ENCODE results near the gene FURIN. TPM values are rescaled to one million over a fixed set of nuclear protein-coding genes. Genes with fewer than 3 reads are reported as not detected.

FURIN gene
- total RNA-seq, 1 donor from 2014 or later = 143 TPM

DNA sequence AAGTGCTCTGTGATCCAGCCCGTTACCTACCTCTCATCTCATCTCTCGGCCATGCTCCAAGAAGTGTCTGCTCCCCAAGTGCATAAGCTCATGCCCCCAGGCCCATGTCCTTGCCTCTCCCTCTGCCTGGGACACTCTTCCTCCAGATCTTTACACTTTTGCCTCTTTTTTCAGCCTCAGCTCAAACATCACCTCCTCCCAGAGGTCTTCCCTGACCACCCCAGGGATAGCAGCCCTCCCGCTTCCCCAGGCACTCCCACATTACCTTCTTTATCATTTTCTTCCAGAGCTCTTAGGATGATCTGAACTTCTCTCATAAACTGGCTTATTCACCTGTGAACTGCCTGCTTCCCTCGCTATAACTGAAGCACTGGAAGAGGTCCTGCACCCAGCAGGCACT is 2.7 kb upstream of the FURIN start:
- peaks cover 34% of the 10 kb centered on the region for H3K4me1 Mint-ChIP-seq (ENCODE audit: unreplicated experiment)
- H3K36me3 Mint-ChIP-seq (ENCODE audit: low read depth, unreplicated experiment) = peaks cover 2% of the 10 kb centered on the region
- no peak for DNase-seq (ENCODE audit: low spot score)
- H3K27me3 Mint-ChIP-seq (ENCODE audit: unreplicated experiment) = peaks cover 10% of the 10 kb centered on the region
- H3K4me3 Mint-ChIP-seq (ENCODE audit: unreplicated experiment) = no peak overlapping the region
- TF ChIP-seq, protein P1, sequence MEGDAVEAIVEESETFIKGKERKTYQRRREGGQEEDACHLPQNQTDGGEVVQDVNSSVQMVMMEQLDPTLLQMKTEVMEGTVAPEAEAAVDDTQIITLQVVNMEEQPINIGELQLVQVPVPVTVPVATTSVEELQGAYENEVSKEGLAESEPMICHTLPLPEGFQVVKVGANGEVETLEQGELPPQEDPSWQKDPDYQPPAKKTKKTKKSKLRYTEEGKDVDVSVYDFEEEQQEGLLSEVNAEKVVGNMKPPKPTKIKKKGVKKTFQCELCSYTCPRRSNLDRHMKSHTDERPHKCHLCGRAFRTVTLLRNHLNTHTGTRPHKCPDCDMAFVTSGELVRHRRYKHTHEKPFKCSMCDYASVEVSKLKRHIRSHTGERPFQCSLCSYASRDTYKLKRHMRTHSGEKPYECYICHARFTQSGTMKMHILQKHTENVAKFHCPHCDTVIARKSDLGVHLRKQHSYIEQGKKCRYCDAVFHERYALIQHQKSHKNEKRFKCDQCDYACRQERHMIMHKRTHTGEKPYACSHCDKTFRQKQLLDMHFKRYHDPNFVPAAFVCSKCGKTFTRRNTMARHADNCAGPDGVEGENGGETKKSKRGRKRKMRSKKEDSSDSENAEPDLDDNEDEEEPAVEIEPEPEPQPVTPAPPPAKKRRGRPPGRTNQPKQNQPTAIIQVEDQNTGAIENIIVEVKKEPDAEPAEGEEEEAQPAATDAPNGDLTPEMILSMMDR (IDR thresholded peaks at IDR 0.05; ENCODE audit: unreplicated experiment) = no peak
- H3K9me3 Mint-ChIP-seq (ENCODE audit: unreplicated experiment) = no peaks in the 10 kb centered on the region
- no peak overlapping the region for H3K27ac Mint-ChIP-seq (ENCODE audit: unreplicated experiment)

DNA sequence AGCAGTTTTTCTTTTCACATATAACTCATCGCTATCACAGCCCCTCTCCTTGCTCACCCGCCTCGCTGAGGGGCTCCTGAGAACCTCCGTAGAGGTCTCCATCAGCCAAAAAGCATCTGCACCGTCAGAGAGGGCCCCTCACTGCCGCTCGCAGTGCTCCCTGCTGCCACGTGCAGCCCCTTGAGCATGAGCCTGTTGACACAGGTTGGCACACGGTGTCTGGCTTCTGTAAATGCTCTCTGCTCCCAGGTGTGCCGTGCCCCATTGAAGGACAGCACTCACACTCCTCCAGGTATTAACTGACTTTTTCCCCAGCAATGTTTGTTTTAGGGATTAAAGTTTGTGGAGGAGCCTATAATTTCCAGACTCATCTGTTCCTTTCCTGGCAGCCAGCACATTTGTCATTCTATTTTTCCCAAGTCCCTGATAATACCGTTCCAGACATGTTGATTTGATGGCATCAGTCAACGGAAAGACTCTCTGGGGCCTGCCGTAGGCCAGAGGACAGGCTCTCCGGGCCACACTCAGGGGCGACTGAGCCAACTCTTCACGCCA is 2.1 kb upstream of the FURIN start:
- TF ChIP-seq, protein P1 (IDR thresholded peaks at IDR 0.05; ENCODE audit: unreplicated experiment) = no peak
- H3K27me3 Mint-ChIP-seq (ENCODE audit: unreplicated experiment) = peaks cover 12% of the 10 kb centered on the region
- DNase-seq (ENCODE audit: low spot score) = no peak
- H3K9me3 Mint-ChIP-seq (ENCODE audit: unreplicated experiment) = no peaks in the 10 kb centered on the region
- H3K4me1 Mint-ChIP-seq (ENCODE audit: unreplicated experiment) = peaks cover 37% of the 10 kb centered on the region
- peaks cover 3% of the 10 kb centered on the region for H3K36me3 Mint-ChIP-seq (ENCODE audit: low read depth, unreplicated experiment)
- H3K27ac Mint-ChIP-seq (ENCODE audit: unreplicated experiment) = no peak overlapping the region
- no peak overlapping the region for H3K4me3 Mint-ChIP-seq (ENCODE audit: unreplicated experiment)

DNA sequence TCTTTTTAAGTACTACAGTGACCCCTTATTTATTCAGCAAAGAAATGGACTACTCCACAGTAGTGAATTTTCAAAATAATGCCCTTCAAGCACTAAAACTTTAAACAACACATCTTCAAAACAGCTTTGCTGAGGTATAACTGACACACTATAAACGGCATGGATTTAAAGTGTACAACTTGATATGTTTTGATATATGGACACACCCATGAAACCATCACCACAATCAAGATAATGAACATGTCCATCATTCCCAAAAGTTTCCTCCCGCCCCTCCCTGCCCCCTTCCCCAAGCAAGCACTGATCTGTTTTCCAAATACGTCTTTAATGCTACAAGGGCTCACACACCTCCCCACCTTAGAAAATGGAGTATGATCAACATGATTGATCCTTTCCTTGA is 1.6 kb upstream of the FURIN start:
- H3K4me3 Mint-ChIP-seq (ENCODE audit: unreplicated experiment) = no peak overlapping the region
- H3K27ac Mint-ChIP-seq (ENCODE audit: unreplicated experiment) = no peak overlapping the region

DNA sequence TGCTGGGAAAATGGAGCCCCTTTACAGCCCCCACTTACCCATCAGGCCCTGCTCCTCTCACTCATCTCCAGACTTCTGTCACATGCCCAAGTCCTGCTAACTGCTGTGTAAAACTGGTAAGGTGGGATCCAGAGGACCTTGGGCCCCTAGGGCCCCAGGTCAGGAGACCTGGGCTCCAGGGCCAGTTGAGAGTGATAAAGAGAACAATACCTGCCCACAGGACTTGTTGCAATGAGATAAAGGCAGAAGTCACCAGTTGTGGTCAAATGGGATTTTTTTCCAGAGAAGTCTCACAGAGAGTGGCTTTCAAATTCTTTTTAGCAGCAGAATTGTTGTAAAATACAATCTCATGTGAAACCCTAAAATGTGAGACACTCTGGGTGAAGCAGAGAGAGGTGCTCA is 753 bp downstream of the FURIN start:
- Mint-ChIP-seq H3K4me1 (ENCODE audit: unreplicated experiment) (peaks cover 53% of the 10 kb centered on the region), H3K9me3 (ENCODE audit: unreplicated experiment) (no peaks in the 10 kb centered on the region), H3K27ac (ENCODE audit: unreplicated experiment) (peak overlapping the region; percentile 91), H3K4me3 (ENCODE audit: unreplicated experiment) (no peak overlapping the region), H3K36me3 (ENCODE audit: low read depth, unreplicated experiment) (peaks cover 7% of the 10 kb centered on the region), H3K27me3 (ENCODE audit: unreplicated experiment) (peaks cover 15% of the 10 kb centered on the region)
- no peak for DNase-seq (ENCODE audit: low spot score)
- TF ChIP-seq, protein P1 (IDR thresholded peaks at IDR 0.05; ENCODE audit: unreplicated experiment) = no peak

More for the DNA sequence above, 1.6 kb upstream of the FURIN start:
- Mint-ChIP-seq H3K9me3 (ENCODE audit: unreplicated experiment) (no peaks in the 10 kb centered on the region), H3K4me1 (ENCODE audit: unreplicated experiment) (peaks cover 37% of the 10 kb centered on the region), H3K36me3 (ENCODE audit: low read depth, unreplicated experiment) (peaks cover 3% of the 10 kb centered on the region), H3K27me3 (ENCODE audit: unreplicated experiment) (peaks cover 12% of the 10 kb centered on the region)
- TF ChIP-seq, protein P1 (IDR thresholded peaks at IDR 0.05; ENCODE audit: unreplicated experiment) = no peak
- DNase-seq (ENCODE audit: low spot score) = no peak

DNA sequence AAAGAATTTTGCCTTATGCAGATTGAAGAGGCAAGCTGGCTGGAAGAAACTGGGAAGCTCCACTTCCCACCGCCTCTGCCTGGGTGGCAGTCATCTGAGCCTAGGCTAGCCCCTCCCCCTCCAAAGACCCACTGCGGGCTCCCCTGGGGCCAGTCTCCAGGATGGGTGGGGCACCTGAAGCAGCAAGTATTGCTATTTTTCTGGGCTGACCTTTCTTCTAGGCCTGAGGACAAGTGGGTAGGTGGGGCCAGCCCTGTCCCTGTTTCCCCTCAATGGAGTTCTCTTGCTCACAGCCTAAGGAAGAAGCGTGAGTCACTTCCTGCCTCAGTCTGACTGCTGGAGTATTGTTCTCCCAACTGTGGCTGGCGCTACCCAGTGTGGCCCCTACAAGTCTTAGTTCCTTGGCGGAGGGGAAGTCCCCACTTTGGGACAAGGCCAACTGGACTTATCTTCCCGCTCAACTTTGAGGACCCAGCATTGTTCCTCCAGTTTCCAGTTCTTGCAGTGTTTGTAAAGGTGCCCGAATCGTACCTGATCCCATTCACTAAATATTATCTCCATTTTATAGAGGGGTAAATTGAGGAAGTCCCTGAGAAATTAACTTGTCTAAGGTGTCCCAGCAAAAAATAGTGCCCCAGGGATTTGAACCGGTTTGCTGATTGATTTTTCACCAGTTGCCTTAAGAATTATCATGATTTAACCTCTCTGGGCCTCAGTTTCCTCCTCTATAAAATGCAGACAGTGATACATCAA is 1.4 kb downstream of the FURIN start:
- peak overlapping the region; percentile 93 for H3K4me3 Mint-ChIP-seq (ENCODE audit: unreplicated experiment)
- H3K27me3 Mint-ChIP-seq (ENCODE audit: unreplicated experiment) = peaks cover 15% of the 10 kb centered on the region

More for the DNA sequence above, 1.4 kb downstream of the FURIN start:
- Mint-ChIP-seq H3K9me3 (ENCODE audit: unreplicated experiment) (no peaks in the 10 kb centered on the region), H3K27ac (ENCODE audit: unreplicated experiment) (peak overlapping the region; percentile 91), H3K36me3 (ENCODE audit: low read depth, unreplicated experiment) (peaks cover 7% of the 10 kb centered on the region), H3K4me1 (ENCODE audit: unreplicated experiment) (peaks cover 53% of the 10 kb centered on the region)
- DNase-seq (ENCODE audit: low spot score) = peak; percentile 54
- TF ChIP-seq, protein P1 (IDR thresholded peaks at IDR 0.05; ENCODE audit: unreplicated experiment) = no peak
